Activated B cell treated with CpG ODN at 0.5 μM for 24 hours (primary cell): ENCODE data around the gene SEMA5A. TPM values are rescaled to one million over a fixed set of nuclear protein-coding genes. Genes with fewer than 3 reads are reported as not detected.

Experiments
- ATAC-seq: fragments of 200-7000 bp; cut with Tn5 transposase; one replicate; pipeline ENCODE4 v1.10.0; 2021; ENCODE audit warnings: low read depth, mild to moderate bottlenecking, moderate library complexity
- CTCF ChIA-PET: fragments of 350-600 bp; sonication (Branson Sonifier 250); formaldehyde crosslinking; loops from one replicate; lab custom pipeline; 2021; ENCODE audit warnings: antibody characterized with exemption; lab: Charles Lee
- POLR2A ChIA-PET: fragments of 350-600 bp; sonication (Branson Sonifier 250); formaldehyde crosslinking; loops from one replicate; lab custom pipeline; 2021; ENCODE audit warnings: antibody characterized with exemption; lab: Charles Lee
- DNase-seq: peaks from one replicate; pipeline ENCODE4 v3.0.0; 2022
- H3K27ac Mint-ChIP-seq: one replicate; pipeline ENCODE4 v1.8.0; 2020; ENCODE audit warnings: mixed read lengths
- H3K27me3 Mint-ChIP-seq: one replicate; pipeline ENCODE4 v1.8.0; 2021; ENCODE audit warnings: mixed read lengths
- H3K36me3 Mint-ChIP-seq: one replicate; pipeline ENCODE4 v1.8.0; 2021; ENCODE audit warnings: low read depth, mixed read lengths
- H3K4me1 Mint-ChIP-seq: one replicate; pipeline ENCODE4 v1.8.0; 2021; ENCODE audit warnings: mixed read lengths
- H3K4me3 Mint-ChIP-seq: one replicate; pipeline ENCODE4 v1.8.0; 2020; ENCODE audit warnings: mild to moderate bottlenecking, mixed read lengths
- H3K9me3 Mint-ChIP-seq: one replicate; pipeline ENCODE4 v1.8.0; 2020; ENCODE audit warnings: mixed read lengths
- intact Hi-C: fragments of 100-400 bp; cut with micrococcal nuclease; formaldehyde crosslinking; loops from one replicate; pipeline ENCODE4 v1.15.1; 2024
- total RNA-seq: library from RNA; stranded (reverse); gene quantifications from 2 replicates; pipeline ENCODE4 v1.2.3, GENCODE V29; 2022
- TF ChIP-seq, protein P1 (sequence below): fragments of 200-600 bp; IDR thresholded peaks from one replicate; pipeline ENCODE4 v1.8.0; 2022; ENCODE audit warnings: antibody characterized with exemption, mild to moderate bottlenecking

Gene SEMA5A
- total RNA-seq, 1 donor from 2014 or later, result not detected

GRCh38 chr5:9233035-9233434 is 312.8 kb downstream of the SEMA5A start:
- H3K9me3 Mint-ChIP-seq, result no peaks in the 10 kb centered on the region
- H3K27me3 Mint-ChIP-seq, result no peaks in the 10 kb centered on the region
- CTCF ChIA-PET, result no interaction called here
- POLR2A ChIA-PET, result no interaction called here
- intact Hi-C loops, result no loop called here
- H3K27ac Mint-ChIP-seq, result no peak overlapping the region
- TF ChIP-seq, protein P1, sequence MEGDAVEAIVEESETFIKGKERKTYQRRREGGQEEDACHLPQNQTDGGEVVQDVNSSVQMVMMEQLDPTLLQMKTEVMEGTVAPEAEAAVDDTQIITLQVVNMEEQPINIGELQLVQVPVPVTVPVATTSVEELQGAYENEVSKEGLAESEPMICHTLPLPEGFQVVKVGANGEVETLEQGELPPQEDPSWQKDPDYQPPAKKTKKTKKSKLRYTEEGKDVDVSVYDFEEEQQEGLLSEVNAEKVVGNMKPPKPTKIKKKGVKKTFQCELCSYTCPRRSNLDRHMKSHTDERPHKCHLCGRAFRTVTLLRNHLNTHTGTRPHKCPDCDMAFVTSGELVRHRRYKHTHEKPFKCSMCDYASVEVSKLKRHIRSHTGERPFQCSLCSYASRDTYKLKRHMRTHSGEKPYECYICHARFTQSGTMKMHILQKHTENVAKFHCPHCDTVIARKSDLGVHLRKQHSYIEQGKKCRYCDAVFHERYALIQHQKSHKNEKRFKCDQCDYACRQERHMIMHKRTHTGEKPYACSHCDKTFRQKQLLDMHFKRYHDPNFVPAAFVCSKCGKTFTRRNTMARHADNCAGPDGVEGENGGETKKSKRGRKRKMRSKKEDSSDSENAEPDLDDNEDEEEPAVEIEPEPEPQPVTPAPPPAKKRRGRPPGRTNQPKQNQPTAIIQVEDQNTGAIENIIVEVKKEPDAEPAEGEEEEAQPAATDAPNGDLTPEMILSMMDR, result no peak
- H3K4me3 Mint-ChIP-seq, result no peak overlapping the region
- ATAC-seq (no peak), DNase-seq (no peak)
- H3K4me1 Mint-ChIP-seq, result no peaks in the 10 kb centered on the region
- H3K36me3 Mint-ChIP-seq, result no peaks in the 10 kb centered on the region

- H3K27ac Mint-ChIP-seq, result no peak overlapping the region
- CTCF ChIA-PET, result no interaction called here
- no peaks in the 10 kb centered on the region for H3K36me3 Mint-ChIP-seq
- H3K4me3 Mint-ChIP-seq, result no peak overlapping the region
- POLR2A ChIA-PET, result no interaction called here
- intact Hi-C loops, result no loop called here
- no peaks in the 10 kb centered on the region for H3K27me3 Mint-ChIP-seq
- H3K9me3 Mint-ChIP-seq, result no peaks in the 10 kb centered on the region
- TF ChIP-seq, protein P1, result no peak
- no peaks in the 10 kb centered on the region for H3K4me1 Mint-ChIP-seq
- DNase-seq (no peak), ATAC-seq (no peak)
Measured at GRCh38 chr5:9231842-9232241, 314.0 kb downstream of the SEMA5A start.

GRCh38 chr5:9230355-9230754 is 315.5 kb downstream of the SEMA5A start:
- H3K36me3 Mint-ChIP-seq, result no peaks in the 10 kb centered on the region

DNA sequence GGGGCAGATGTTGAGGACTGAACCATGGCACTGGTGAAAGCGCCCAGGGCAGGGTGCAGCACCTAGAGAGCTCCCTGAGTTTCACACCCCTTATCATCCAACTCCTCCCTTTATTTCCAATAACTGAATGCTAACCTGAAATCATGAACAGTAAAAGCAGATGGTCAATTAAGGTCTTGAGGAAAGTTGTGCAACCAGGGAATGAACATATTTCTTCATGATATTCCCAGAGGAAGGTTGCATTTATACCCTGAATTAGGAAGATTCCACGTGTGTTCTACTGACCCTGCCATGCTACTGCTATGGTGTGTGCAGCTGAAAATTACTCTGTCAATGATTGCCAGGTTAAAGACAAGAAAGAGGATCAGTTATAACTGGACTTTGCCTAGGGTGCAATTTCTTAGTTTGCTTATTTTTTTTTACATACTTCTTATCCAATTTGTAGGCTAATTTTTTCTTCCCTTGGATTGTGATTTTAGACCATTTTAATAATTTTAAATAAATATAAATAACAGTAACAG is 319.8 kb downstream of the SEMA5A start:
- POLR2A ChIA-PET, result no interaction called here
- Mint-ChIP-seq H3K4me3 (no peak overlapping the region), H3K36me3 (no peaks in the 10 kb centered on the region), H3K27me3 (no peaks in the 10 kb centered on the region), H3K9me3 (no peaks in the 10 kb centered on the region), H3K27ac (no peak overlapping the region), H3K4me1 (no peaks in the 10 kb centered on the region)
- DNase-seq, result no peak
- TF ChIP-seq, protein P1, result no peak
- CTCF ChIA-PET, result no interaction called here
- no peak for ATAC-seq
- intact Hi-C loops, result no loop called here

More at GRCh38 chr5:9230355-9230754, 315.5 kb downstream of the SEMA5A start:
- ATAC-seq, result no peak
- TF ChIP-seq, protein P1, result no peak
- Mint-ChIP-seq H3K4me3 (no peak overlapping the region), H3K27me3 (no peaks in the 10 kb centered on the region), H3K4me1 (no peaks in the 10 kb centered on the region), H3K27ac (no peak overlapping the region), H3K9me3 (no peaks in the 10 kb centered on the region)
- ChIA-PET POLR2A (no interaction called here), CTCF (no interaction called here)
- DNase-seq, result no peak
- intact Hi-C loops, result no loop called here

DNA sequence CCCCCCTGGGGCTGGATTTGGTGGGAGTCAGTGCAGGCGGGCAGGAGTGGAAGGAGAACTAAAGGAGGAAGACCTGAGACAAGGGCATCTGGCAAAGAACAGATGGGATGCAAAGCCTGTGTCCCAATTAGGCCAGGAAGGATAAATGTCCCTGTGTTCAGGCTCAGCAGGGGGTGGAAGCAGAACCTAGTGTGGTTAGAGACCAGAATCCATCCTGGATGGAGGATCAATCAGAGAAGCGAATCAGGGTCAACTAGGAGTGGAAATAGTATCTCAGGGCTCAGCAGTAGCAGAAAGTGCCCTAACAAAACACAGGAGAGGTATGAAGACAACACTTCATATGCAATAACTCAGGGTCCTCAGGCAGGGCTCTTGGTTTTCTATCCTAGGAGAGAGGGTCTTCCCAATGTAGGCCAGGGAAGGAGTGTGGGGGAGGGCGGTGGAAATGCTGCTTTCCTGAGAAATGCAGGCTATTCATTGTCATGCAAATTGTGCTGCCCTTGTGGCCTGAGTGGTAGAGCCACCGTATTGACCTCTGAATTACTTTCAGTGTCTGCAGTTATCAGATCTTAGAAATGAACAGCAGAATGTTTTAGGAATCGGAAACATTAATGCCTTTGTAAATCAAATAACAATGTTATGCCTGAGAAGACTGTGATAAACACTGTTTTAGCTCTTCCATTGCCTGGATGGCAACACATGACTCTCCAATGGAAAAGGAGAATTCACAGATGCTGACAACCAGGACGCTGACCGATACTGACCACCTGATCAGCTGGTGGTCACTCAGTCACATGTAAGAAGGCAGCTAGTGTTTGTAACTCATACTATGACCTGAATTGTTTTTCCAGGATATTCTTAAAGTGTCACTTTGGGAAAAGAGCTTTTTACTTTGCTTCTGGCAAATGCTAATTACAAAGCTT is 323.6 kb downstream of the SEMA5A start:
- TF ChIP-seq, protein P1, result no peak
- POLR2A ChIA-PET, result no interaction called here
- H3K36me3 Mint-ChIP-seq, result no peaks in the 10 kb centered on the region
- CTCF ChIA-PET, result no interaction called here
- no peaks in the 10 kb centered on the region for H3K4me1 Mint-ChIP-seq
- H3K9me3 Mint-ChIP-seq, result no peaks in the 10 kb centered on the region
- DNase-seq, result no peak
- intact Hi-C loops, result no loop called here
- no peak overlapping the region for H3K4me3 Mint-ChIP-seq
- H3K27ac Mint-ChIP-seq, result no peak overlapping the region
- no peaks in the 10 kb centered on the region for H3K27me3 Mint-ChIP-seq
- ATAC-seq, result no peak
